ENCODE measurements around the gene DYNLT1. TPM values are rescaled to one million over a fixed set of nuclear protein-coding genes. Genes with fewer than 3 reads are reported as not detected.

The DYNLT1 gene
- total and polyA plus RNA-seq, 9 of the 15 experiments (the other 6 are each of a cell fraction or from before 2014, with no cell fraction given) = 42.2 to 583 (median 127) TPM

GRCh38 chr6:158604048-158604406 lies 40.5 kb downstream of the DYNLT1 start (continued):
- no peak for TF ChIP-seq ZNF398 (CRISPR knock-in tag; IDR thresholded peaks at IDR 0.05)
- no peak for TF ChIP-seq BCOR (IDR thresholded peaks at IDR 0.05)
- TF ChIP-seq HDAC3 (IDR thresholded peaks at IDR 0.05; ENCODE audit: borderline replicate concordance, partially characterized antibody) = no peak
- TF ChIP-seq ZNF592 (IDR thresholded peaks at IDR 0.05) = no peak
- no peak for TF ChIP-seq FOXP4 (CRISPR knock-in tag; IDR thresholded peaks at IDR 0.05; ENCODE audit: borderline replicate concordance)
- no peak for TF ChIP-seq PCBP1 (IDR thresholded peaks at IDR 0.05; ENCODE audit: low read depth, low read length, poor library complexity, severe bottlenecking)
- no peak for TF ChIP-seq CHCHD3 (CRISPR knock-in tag; IDR thresholded peaks at IDR 0.05)
- no peak for TF ChIP-seq DDX20 (tag; IDR thresholded peaks at IDR 0.05; ENCODE audit: low read depth)
- TF ChIP-seq CREB1 (IDR thresholded peaks at IDR 0.05) = no peak
- no peak for TF ChIP-seq CREB1 (CRISPR knock-in tag; IDR thresholded peaks at IDR 0.05)
